Ramos (cell line): ENCODE data around the gene SAMD10.
"Not testable (repeated sequence)": the region's sequence is repeated elsewhere in the genome, so short reads cannot be mapped to it uniquely, and the experiment has no call there.

Experiments
- in situ Hi-C: fragments of 300-500 bp; cut with MboI; formaldehyde crosslinking; loops from one replicate; pipeline ENCODE4 v1.14.3; 2022; ENCODE audit warnings: low sequenced_read_pairs; ENCODE audit not compliant: unreplicated experiment

The SAMD10 gene

GRCh38 chr20:63979557-63980316 is at the start of gene SAMD10:
SAMD10 (minus strand) TSS chr20:63979642; CDS start chr20:63979467, 175 bp downstream.
- in situ Hi-C loops = no loop called here

- in situ Hi-C loops = no loop called here
Observed at GRCh38 chr20:64027981-64028685, 48.7 kb upstream of the SAMD10 start.

GRCh38 chr20:64025826-64026412 is 46.5 kb upstream of the SAMD10 start:
- in situ Hi-C loops = no loop called here

GRCh38 chr20:64025101-64025825 is 45.8 kb upstream of the SAMD10 start:
- in situ Hi-C loops = no loop called here

- in situ Hi-C loops = no loop called here
Observed at GRCh38 chr20:64024141-64024990, 44.9 kb upstream of the SAMD10 start.

- in situ Hi-C loops = no loop called here
Observed at GRCh38 chr20:64023361-64024140, 44.1 kb upstream of the SAMD10 start.

GRCh38 chr20:64022671-64023360 is 43.4 kb upstream of the SAMD10 start:
- in situ Hi-C loops = no loop called here

- in situ Hi-C loops = no loop called here
Observed at GRCh38 chr20:64021124-64021975, 41.9 kb upstream of the SAMD10 start.

GRCh38 chr20:64015635-64016034 is 36.2 kb upstream of the SAMD10 start:
- in situ Hi-C loops = no loop called here

- in situ Hi-C loops = not testable (repeated sequence)
Observed at GRCh38 chr20:64012385-64013154, 33.1 kb upstream of the SAMD10 start.

GRCh38 chr20:64011366-64011779 is 31.9 kb upstream of the SAMD10 start:
- in situ Hi-C loops = no loop called here

- in situ Hi-C loops = no loop called here
Observed at GRCh38 chr20:64010711-64011237, 31.3 kb upstream of the SAMD10 start.

GRCh38 chr20:64009811-64010387 is 30.5 kb upstream of the SAMD10 start:
- in situ Hi-C loops = no loop called here

GRCh38 chr20:64006902-64007301 is 27.5 kb upstream of the SAMD10 start:
- in situ Hi-C loops = no loop called here

- in situ Hi-C loops = no loop called here
Observed at GRCh38 chr20:64006490-64006889, 27.0 kb upstream of the SAMD10 start.

- in situ Hi-C loops = no loop called here
Observed at GRCh38 chr20:64005394-64005793, 26.0 kb upstream of the SAMD10 start.
